Measurements from ENCODE around the gene KCNH6. TPM values are rescaled to one million over a fixed set of nuclear protein-coding genes. Genes with fewer than 3 reads are reported as not detected.

The KCNH6 gene
- total and polyA plus RNA-seq, 2 donors from 2014 or later: 0.57 to 4.8 TPM

GRCh38 chr17:63482509-63482908, 40.6 kb upstream of the KCNH6 start:
- Histone ChIP-seq H3K27ac (ENCODE audit: low read depth in 2 of 2, low read length in 2 of 2) (no peak overlapping the region), H3K4me3 (ENCODE audit: low read length in 3 of 3) (no peak overlapping the region), H3K4me1 (ENCODE audit: control insufficient read depth in 2 of 3, insufficient read depth in 2 of 3, low read depth in 1 of 3, low read length in 3 of 3) (peaks cover 0 to 10% (median 3%) of the 10 kb centered on the region in 3 donors), H3K9ac (ENCODE audit: low read length in 3 of 3) (no peak overlapping the region), H3K27me3 (ENCODE audit: control insufficient read depth, insufficient read depth, low read length) (peaks cover 2% of the 10 kb centered on the region), H3K36me3 (ENCODE audit: control insufficient read depth in 2 of 3, insufficient read depth in 3 of 3, low read length in 3 of 3) (peaks cover 0 to 8% (median 0%) of the 10 kb centered on the region in 3 donors), H3K9me3 (ENCODE audit: control insufficient read depth in 2 of 3, insufficient read depth in 1 of 3, low read length in 3 of 3) (no peaks in the 10 kb centered on the region)
- TF ChIP-seq CTCF (IDR thresholded peaks at IDR 0.05; ENCODE audit: borderline replicate concordance, extremely low read depth, insufficient read depth): no peak
- DNase-seq (peak in 1 of 5 donors; percentile 33), FAIRE-seq (no peak)
- intact Hi-C loops (cut with DNase I): no loop called here

- no peak for TF ChIP-seq CTCF (IDR thresholded peaks at IDR 0.05; ENCODE audit: borderline replicate concordance, extremely low read depth, insufficient read depth)
- Histone ChIP-seq H3K9me3 (ENCODE audit: control insufficient read depth in 2 of 3, insufficient read depth in 1 of 3, low read length in 3 of 3) (no peaks in the 10 kb centered on the region), H3K27ac (ENCODE audit: low read depth in 2 of 2, low read length in 2 of 2) (no peak overlapping the region), H3K4me3 (ENCODE audit: low read length in 3 of 3) (no peak overlapping the region), H3K4me1 (ENCODE audit: control insufficient read depth in 2 of 3, insufficient read depth in 2 of 3, low read depth in 1 of 3, low read length in 3 of 3) (peaks cover 0 to 5% (median 3%) of the 10 kb centered on the region in 3 donors), H3K36me3 (ENCODE audit: control insufficient read depth in 2 of 3, insufficient read depth in 3 of 3, low read length in 3 of 3) (peaks cover 0 to 8% (median 0%) of the 10 kb centered on the region in 3 donors), H3K27me3 (ENCODE audit: control insufficient read depth, insufficient read depth, low read length) (peaks cover 2% of the 10 kb centered on the region), H3K9ac (ENCODE audit: low read length in 3 of 3) (no peak overlapping the region)
- FAIRE-seq (no peak), DNase-seq (peak in 1 of 5 donors; percentile 48)
- intact Hi-C loops (cut with DNase I): no loop called here
Observed at GRCh38 chr17:63483038-63483437, 40.1 kb upstream of the KCNH6 start.

DNA sequence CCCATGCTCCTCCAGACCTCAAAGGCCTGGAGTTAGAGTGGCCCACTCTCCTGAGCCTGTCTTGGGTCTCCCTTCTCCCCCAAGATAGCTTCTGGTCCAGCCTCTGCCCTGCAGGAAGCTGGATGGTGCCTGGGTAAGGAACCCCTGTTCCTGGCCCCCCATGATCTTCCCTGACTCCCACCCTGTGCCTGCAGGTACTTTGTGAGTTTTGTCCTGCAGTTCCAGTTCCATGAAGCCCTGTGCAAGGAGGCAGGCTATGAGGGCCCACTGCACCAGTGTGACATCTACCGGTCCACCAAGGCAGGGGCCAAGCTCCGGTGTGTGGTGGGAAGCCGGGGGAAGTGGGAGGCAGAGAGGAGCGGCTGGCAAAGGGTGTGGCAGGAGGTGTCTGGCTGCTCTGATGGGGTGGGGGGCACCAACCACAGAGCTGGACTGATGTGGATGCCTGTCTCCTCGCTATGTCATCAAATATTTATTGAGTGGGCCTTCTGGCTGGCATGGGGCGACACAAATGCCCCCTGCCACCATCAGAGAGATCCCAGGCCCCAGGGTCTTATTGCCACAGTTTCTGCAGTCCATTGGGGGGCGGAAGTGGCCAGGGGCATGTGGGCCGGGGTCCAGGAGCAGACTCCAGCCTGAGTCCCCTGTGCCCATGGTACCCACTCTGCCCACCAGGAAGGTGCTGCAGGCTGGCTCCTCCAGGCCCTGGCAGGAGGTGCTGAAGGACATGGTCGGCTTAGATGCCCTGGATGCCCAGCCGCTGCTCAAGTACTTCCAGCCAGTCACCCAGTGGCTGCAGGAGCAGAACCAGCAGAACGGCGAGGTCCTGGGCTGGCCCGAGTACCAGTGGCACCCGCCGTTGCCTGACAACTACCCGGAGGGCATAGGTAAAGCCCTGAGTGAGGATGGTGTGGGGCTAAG, 39.2 kb upstream of the KCNH6 start:
- FAIRE-seq: no peak
- no peaks in the 10 kb centered on the region for H3K9me3 ChIP-seq (ENCODE audit: control insufficient read depth in 2 of 3, insufficient read depth in 1 of 3, low read length in 3 of 3)

More for the DNA sequence above, 39.2 kb upstream of the KCNH6 start:
- H3K27ac ChIP-seq (ENCODE audit: low read depth in 2 of 2, low read length in 2 of 2): no peak overlapping the region
- H3K27me3 ChIP-seq (ENCODE audit: control insufficient read depth, insufficient read depth, low read length): no peaks in the 10 kb centered on the region
- no peak overlapping the region for H3K9ac ChIP-seq (ENCODE audit: low read length in 3 of 3)
- TF ChIP-seq CTCF (IDR thresholded peaks at IDR 0.05; ENCODE audit: borderline replicate concordance, extremely low read depth, insufficient read depth): no peak
- peak in 2 of 5 donors; percentile 23 for DNase-seq
- H3K36me3 ChIP-seq (ENCODE audit: control insufficient read depth in 2 of 3, insufficient read depth in 3 of 3, low read length in 3 of 3): peaks cover 0 to 8% (median 0%) of the 10 kb centered on the region in 3 donors
- peaks cover 0 to 3% (median 1%) of the 10 kb centered on the region in 3 donors for H3K4me1 ChIP-seq (ENCODE audit: control insufficient read depth in 2 of 3, insufficient read depth in 2 of 3, low read depth in 1 of 3, low read length in 3 of 3)
- no peak overlapping the region for H3K4me3 ChIP-seq (ENCODE audit: low read length in 3 of 3)
- intact Hi-C loops (cut with DNase I): no loop called here
